Measurements from ENCODE around the gene TCTN1. TPM values are rescaled to one million over a fixed set of nuclear protein-coding genes. Genes with fewer than 3 reads are reported as not detected.
"Not testable (repeated sequence)": the region's sequence is repeated elsewhere in the genome, so short reads cannot be mapped to it uniquely, and the experiment has no call there.

Gene TCTN1
- 14.1 TPM for total RNA-seq

DNA sequence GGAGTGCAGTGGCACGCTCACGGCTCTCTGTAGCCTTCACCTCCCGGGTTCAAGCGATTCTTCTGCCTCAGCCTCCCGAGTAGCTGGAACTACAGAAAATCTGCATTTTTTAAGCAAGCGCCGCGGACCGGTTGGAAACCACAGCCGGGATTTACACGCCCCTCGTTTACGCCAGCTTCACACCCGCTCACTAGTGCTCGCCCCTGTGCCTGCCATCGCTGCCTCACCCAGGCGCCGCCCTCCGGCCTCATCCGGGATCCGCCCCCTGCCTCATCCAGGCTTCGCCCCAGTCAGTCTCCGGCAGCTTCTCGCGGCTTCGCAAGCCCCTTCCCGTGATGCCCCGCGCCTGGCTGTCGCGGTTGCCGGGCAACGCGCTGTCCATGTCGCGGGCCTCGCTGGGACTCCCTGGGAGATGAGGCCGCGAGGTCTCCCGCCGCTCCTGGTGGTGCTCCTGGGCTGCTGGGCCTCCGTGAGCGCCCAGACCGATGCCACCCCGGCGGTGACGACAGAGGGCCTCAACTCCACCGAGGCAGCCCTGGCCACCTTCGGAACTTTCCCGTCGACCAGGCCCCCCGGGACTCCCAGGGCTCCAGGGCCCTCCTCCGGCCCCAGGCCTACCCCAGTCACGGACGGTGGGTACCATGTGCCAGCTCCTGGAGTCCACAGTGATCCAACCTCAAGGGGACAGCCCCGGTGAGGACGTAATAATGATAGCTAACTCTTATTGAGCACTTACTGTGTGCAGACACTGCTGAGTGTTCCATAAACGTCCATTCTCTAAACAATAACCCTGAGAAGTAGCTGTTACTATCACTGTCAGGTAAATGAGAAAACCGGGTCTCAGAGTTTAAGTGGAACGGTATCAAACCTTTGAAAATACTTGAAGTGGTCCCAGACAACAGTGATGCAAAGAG, at the start of gene TCTN1:
Gene TCTN1 (plus strand): TSS at position 359 of the 914 bp plus-strand sequence. CDS start 54 bp downstream, at position 413.
- peak within 1 kb of the TSS; percentile 28 for H3K27ac ChIP-seq (ENCODE audit: low read depth, low read length)
- peak within 1 kb of the TSS; percentile 78 to 85 (median 81) for H3K9ac ChIP-seq (ENCODE audit: low read depth in 1 of 3, low read length in 3 of 3)
- peaks cover 0 to 7% (median 0%) of the 10 kb centered on the region in 3 donors for H3K36me3 ChIP-seq (ENCODE audit: control insufficient read depth in 3 of 3, insufficient read depth in 3 of 3, low read length in 3 of 3)
- H3K9me3 ChIP-seq (ENCODE audit: control insufficient read depth in 3 of 3, low read length in 3 of 3): no peaks in the 10 kb centered on the region
- H3K4me1 ChIP-seq (ENCODE audit: control insufficient read depth in 3 of 3, insufficient read depth in 3 of 3, low read length in 3 of 3): peaks cover 6 to 8% (median 8%) of the 10 kb centered on the region in 3 donors
- no peaks in the 10 kb centered on the region for H3K27me3 ChIP-seq (ENCODE audit: control insufficient read depth in 3 of 3, insufficient read depth in 3 of 3, low read length in 3 of 3)
- H3K4me3 ChIP-seq (ENCODE audit: low read length in 3 of 3): peak within 1 kb of the TSS; percentile 85 to 91 (median 89)

DNA sequence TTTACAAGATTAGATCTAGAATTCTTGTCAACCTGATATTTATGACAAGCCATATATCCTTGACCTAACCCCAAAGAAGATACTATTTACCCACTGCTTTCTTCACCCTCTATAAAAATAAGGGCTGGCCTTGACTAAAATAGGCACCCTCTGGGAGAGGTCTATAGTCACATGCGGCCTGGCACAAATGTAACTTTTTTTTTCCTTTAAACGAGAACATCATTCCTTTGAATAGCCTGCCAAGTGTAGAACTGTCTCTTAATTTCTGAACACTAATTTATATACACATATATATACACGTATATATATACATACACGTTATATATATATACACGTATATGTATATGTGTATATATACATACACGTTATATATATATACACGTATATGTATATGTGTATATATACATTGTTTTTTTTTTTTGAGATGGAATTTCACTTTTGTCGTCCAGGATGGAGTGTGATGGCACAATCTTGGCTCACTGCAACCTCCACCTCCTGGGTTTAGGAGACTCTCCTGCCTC, 49.4 kb upstream of the TCTN1 start:
- H3K4me1 ChIP-seq (ENCODE audit: control insufficient read depth in 3 of 3, insufficient read depth in 3 of 3, low read length in 3 of 3): peaks cover 45 to 53% (median 51%) of the 10 kb centered on the region in 3 donors
- H3K4me3 ChIP-seq (ENCODE audit: low read length in 3 of 3): no peak overlapping the region
- H3K27ac ChIP-seq (ENCODE audit: low read depth, low read length): peak overlapping the region; percentile 70

DNA sequence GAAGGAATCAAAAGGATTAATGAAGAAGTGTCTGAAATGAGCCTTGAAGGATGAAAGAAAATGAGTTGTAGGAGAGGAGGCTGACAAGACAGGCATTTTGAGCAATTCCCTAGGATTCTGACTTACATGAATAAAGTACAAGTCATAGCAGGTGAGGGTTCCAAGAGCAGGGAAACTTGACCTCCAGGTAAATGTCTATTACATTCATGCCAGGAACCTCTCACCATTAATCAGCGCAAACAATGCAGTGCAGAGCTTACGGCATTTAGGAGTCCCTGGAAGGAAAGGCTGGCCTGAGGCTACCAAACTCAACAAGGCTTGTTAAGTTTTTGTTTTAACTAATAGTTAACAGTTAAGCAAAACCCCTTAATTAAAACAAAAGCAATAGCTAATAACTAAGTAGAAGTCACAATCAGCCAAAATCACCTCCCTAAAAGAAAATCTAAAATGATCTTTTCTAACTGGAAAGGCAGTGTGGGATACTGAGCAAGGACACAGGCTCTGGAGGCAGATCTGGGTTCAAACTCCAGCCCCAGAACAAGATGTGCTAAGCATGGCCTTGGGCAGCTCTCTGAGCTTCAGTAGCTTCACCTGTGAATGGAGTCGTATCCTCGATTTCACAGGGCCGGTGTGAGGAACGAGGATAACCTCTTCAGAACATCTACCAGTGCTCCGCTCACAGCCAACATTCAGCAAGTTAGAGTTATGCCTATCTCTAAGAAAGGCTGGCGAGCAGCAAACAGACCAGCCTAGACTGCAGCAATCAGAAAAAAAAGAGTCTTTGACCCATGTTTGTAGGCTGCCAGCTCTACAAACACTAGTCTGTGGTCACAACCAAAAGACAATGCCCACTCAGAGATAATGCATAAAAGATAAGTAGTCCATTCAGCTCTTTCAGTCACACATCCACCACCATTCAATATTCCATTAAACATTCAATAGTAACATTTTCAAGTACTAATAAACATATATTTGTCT, 47.7 kb upstream of the TCTN1 start:
- no peaks in the 10 kb centered on the region for H3K9me3 ChIP-seq (ENCODE audit: control insufficient read depth in 3 of 3, low read length in 3 of 3)
- peak overlapping the region in 1 of 3 donors; percentile 37 for H3K4me3 ChIP-seq (ENCODE audit: low read length in 3 of 3)
- H3K27me3 ChIP-seq (ENCODE audit: control insufficient read depth in 3 of 3, insufficient read depth in 3 of 3, low read length in 3 of 3): no peaks in the 10 kb centered on the region
- H3K4me1 ChIP-seq (ENCODE audit: control insufficient read depth in 3 of 3, insufficient read depth in 3 of 3, low read length in 3 of 3): peaks cover 41 to 46% (median 45%) of the 10 kb centered on the region in 3 donors
- peak overlapping the region; percentile 1 for H3K27ac ChIP-seq (ENCODE audit: low read depth, low read length)
- H3K9ac ChIP-seq (ENCODE audit: low read depth in 1 of 3, low read length in 3 of 3): peak overlapping the region in 1 of 3 donors; percentile 36
- no peaks in the 10 kb centered on the region for H3K36me3 ChIP-seq (ENCODE audit: control insufficient read depth in 3 of 3, insufficient read depth in 3 of 3, low read length in 3 of 3)

More for the DNA sequence above, 49.4 kb upstream of the TCTN1 start:
- H3K27me3 ChIP-seq (ENCODE audit: control insufficient read depth in 3 of 3, insufficient read depth in 3 of 3, low read length in 3 of 3): no peaks in the 10 kb centered on the region
- H3K9ac ChIP-seq (ENCODE audit: low read depth in 1 of 3, low read length in 3 of 3): peak overlapping the region in 2 of 3 donors; percentile 10 to 24
- H3K9me3 ChIP-seq (ENCODE audit: control insufficient read depth in 3 of 3, low read length in 3 of 3): no peaks in the 10 kb centered on the region
- H3K36me3 ChIP-seq (ENCODE audit: control insufficient read depth in 3 of 3, insufficient read depth in 3 of 3, low read length in 3 of 3): no peaks in the 10 kb centered on the region

DNA sequence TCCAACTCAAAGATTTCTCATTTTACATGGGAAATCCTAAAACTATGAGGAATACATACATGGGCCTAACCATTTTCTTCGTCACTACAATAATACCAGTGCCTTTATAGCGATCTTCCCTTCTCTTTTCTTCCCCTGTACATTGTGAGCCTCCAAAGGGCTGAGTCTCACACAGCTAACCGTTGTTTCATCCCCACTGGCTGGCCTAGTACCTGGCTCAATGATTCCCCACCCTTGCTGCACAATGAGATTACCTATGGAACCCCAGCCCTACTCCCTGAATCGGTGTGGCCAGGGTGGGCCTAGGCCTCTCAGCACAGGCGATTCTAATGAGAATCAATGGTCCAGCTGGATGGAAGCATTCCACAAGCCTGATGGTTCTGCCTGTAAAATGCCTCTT, 46.9 kb upstream of the TCTN1 start:
- Histone ChIP-seq H3K27me3 (ENCODE audit: control insufficient read depth in 3 of 3, insufficient read depth in 3 of 3, low read length in 3 of 3) (no peaks in the 10 kb centered on the region), H3K4me1 (ENCODE audit: control insufficient read depth in 3 of 3, insufficient read depth in 3 of 3, low read length in 3 of 3) (peaks cover 34 to 38% (median 38%) of the 10 kb centered on the region in 3 donors), H3K9me3 (ENCODE audit: control insufficient read depth in 3 of 3, low read length in 3 of 3) (peaks cover 0 to 4% (median 0%) of the 10 kb centered on the region in 3 donors), H3K27ac (ENCODE audit: low read depth, low read length) (peak overlapping the region; percentile 6), H3K36me3 (ENCODE audit: control insufficient read depth in 3 of 3, insufficient read depth in 3 of 3, low read length in 3 of 3) (no peaks in the 10 kb centered on the region), H3K4me3 (ENCODE audit: low read length in 3 of 3) (no peak overlapping the region), H3K9ac (ENCODE audit: low read depth in 1 of 3, low read length in 3 of 3) (peak overlapping the region in 1 of 3 donors; percentile 33)

DNA sequence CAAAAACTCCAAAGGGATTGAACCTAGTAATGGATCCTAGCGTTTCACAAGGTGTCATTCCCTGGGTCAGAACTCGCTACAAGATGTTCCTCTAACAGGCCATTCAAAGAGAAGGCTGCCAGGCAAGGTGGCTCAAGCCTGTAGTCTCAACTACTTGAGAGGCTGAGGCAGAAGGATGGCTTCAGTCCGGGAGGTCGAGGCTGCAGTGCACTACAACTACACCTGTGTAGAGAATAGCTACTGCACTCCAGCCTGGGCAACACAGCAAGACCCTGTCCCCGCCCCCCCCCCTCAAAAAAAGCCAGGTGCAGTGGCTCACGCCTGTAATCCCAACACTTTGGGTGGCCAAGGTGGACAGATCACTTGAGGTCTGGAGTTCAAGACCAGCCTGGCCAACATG, 45.2 kb upstream of the TCTN1 start:
- Histone ChIP-seq H3K4me1 (ENCODE audit: control insufficient read depth in 3 of 3, insufficient read depth in 3 of 3, low read length in 3 of 3) (peaks cover 23 to 34% (median 29%) of the 10 kb centered on the region in 3 donors), H3K9me3 (ENCODE audit: control insufficient read depth in 3 of 3, low read length in 3 of 3) (peaks cover 0 to 4% (median 0%) of the 10 kb centered on the region in 3 donors), H3K27ac (ENCODE audit: low read depth, low read length) (no peak overlapping the region), H3K36me3 (ENCODE audit: control insufficient read depth in 3 of 3, insufficient read depth in 3 of 3, low read length in 3 of 3) (no peaks in the 10 kb centered on the region), H3K27me3 (ENCODE audit: control insufficient read depth in 3 of 3, insufficient read depth in 3 of 3, low read length in 3 of 3) (no peaks in the 10 kb centered on the region), H3K4me3 (ENCODE audit: low read length in 3 of 3) (no peak overlapping the region), H3K9ac (ENCODE audit: low read depth in 1 of 3, low read length in 3 of 3) (no peak overlapping the region)

DNA sequence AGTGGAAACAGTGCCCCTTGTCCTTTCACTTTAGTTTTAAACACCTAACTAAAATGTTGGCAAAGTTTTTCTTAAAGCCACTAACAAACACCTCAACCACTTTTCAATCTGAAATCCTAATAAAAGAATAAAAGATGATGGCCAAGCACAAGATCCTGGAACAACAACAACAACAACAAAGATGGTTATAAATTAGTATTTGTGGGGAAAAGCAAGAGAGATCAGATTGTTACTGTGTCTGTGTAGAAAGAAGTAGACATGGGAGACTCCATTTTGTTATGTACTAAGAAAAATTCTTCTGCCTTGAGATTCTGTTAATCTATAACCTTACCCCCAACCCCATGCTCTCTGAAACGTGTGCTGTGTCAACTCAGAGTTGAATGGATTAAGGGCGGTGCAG, 44.1 kb upstream of the TCTN1 start:
- not testable (repeated sequence) for H3K9ac ChIP-seq (ENCODE audit: low read depth in 1 of 3, low read length in 3 of 3); H3K27ac ChIP-seq (ENCODE audit: low read depth, low read length); H3K36me3 ChIP-seq (ENCODE audit: control insufficient read depth in 3 of 3, insufficient read depth in 3 of 3, low read length in 3 of 3); H3K27me3 ChIP-seq (ENCODE audit: control insufficient read depth in 3 of 3, insufficient read depth in 3 of 3, low read length in 3 of 3); H3K4me3 ChIP-seq (ENCODE audit: low read length in 3 of 3); H3K9me3 ChIP-seq (ENCODE audit: control insufficient read depth in 3 of 3, low read length in 3 of 3)
- peaks cover 20 to 26% (median 22%) of the 10 kb centered on the region in 3 donors for H3K4me1 ChIP-seq (ENCODE audit: control insufficient read depth in 3 of 3, insufficient read depth in 3 of 3, low read length in 3 of 3)

DNA sequence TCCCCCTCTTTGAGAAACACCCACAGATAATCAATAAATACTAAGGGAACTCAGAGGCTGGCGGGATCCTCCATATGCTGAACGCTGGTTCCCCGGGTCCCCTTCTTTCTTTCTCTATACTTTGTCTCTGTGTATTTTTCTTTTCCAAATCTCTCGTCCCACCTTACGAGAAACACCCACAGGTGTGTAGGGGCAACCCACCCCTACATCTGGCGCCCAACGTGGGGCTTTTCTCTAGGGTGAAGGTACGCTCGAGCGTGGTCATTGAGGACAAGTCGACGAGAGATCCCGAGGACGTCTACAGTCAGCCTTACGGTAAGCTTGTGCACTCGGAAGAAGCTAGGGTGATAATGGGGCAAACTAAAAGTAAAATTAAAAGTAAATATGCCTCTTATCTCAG, 43.1 kb upstream of the TCTN1 start:
- H3K4me3 ChIP-seq (ENCODE audit: low read length in 3 of 3); H3K27me3 ChIP-seq (ENCODE audit: control insufficient read depth in 3 of 3, insufficient read depth in 3 of 3, low read length in 3 of 3); H3K9ac ChIP-seq (ENCODE audit: low read depth in 1 of 3, low read length in 3 of 3); H3K27ac ChIP-seq (ENCODE audit: low read depth, low read length); H3K9me3 ChIP-seq (ENCODE audit: control insufficient read depth in 3 of 3, low read length in 3 of 3); H3K36me3 ChIP-seq (ENCODE audit: control insufficient read depth in 3 of 3, insufficient read depth in 3 of 3, low read length in 3 of 3): not testable (repeated sequence)
- H3K4me1 ChIP-seq (ENCODE audit: control insufficient read depth in 3 of 3, insufficient read depth in 3 of 3, low read length in 3 of 3): peaks cover 17 to 32% (median 18%) of the 10 kb centered on the region in 3 donors

DNA sequence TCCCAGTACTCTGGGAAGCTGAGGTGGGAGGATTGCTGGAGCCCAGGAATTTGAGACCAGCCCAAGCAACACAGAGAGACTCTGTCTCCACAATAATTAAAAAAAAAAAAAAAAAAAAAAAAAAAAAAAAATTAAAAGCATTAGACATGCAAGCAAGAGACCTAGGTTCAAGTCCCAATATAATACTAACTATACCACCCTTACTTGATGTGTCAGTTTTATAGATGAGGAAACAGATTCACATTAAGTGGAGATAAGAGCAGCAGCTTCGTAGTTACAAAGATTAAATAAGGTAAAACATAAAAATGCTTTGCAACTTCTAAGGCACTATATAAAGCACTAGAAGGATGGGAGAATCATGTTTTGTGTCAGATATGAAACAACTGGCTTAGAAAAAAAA, 39.9 kb upstream of the TCTN1 start:
- H3K9me3 ChIP-seq (ENCODE audit: control insufficient read depth in 3 of 3, low read length in 3 of 3): peaks cover 0 to 4% (median 0%) of the 10 kb centered on the region in 3 donors
- H3K4me3 ChIP-seq (ENCODE audit: low read length in 3 of 3): no peak overlapping the region
- H3K9ac ChIP-seq (ENCODE audit: low read depth in 1 of 3, low read length in 3 of 3): no peak overlapping the region
- H3K36me3 ChIP-seq (ENCODE audit: control insufficient read depth in 3 of 3, insufficient read depth in 3 of 3, low read length in 3 of 3): no peaks in the 10 kb centered on the region
- no peak overlapping the region for H3K27ac ChIP-seq (ENCODE audit: low read depth, low read length)
- H3K4me1 ChIP-seq (ENCODE audit: control insufficient read depth in 3 of 3, insufficient read depth in 3 of 3, low read length in 3 of 3): peaks cover 15 to 33% (median 21%) of the 10 kb centered on the region in 3 donors
- H3K27me3 ChIP-seq (ENCODE audit: control insufficient read depth in 3 of 3, insufficient read depth in 3 of 3, low read length in 3 of 3): no peaks in the 10 kb centered on the region

DNA sequence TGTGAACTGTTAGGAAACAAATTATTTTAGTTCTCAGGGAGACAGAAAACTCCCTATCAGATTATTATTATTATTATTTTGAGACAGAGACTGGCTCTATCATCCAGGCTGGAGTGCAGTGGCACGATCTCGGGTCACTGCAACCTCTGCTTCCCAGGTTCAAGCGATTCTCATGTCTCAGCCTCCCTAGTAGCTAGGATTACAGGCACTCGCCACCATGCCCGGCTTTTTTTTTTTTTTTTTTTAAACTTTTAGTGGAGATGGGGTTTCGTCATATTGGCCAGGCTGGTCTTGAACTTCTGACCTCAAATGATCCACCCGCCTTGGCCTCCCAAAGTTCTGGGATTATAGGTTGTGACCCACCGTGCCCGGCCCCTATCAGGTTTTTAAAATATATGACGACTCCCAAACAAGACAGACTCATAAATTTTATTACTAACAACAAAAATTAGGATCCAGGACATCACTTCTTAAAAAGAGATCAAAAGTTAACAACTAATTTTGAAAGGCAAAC, 39.2 kb upstream of the TCTN1 start:
- Histone ChIP-seq H3K27ac (ENCODE audit: low read depth, low read length) (peak overlapping the region; percentile 22), H3K9ac (ENCODE audit: low read depth in 1 of 3, low read length in 3 of 3) (peak overlapping the region in 1 of 3 donors; percentile 22), H3K4me1 (ENCODE audit: control insufficient read depth in 3 of 3, insufficient read depth in 3 of 3, low read length in 3 of 3) (peaks cover 20 to 38% (median 29%) of the 10 kb centered on the region in 3 donors)
- not testable (repeated sequence) for H3K27me3 ChIP-seq (ENCODE audit: control insufficient read depth in 3 of 3, insufficient read depth in 3 of 3, low read length in 3 of 3); H3K9me3 ChIP-seq (ENCODE audit: control insufficient read depth in 3 of 3, low read length in 3 of 3); H3K4me3 ChIP-seq (ENCODE audit: low read length in 3 of 3); H3K36me3 ChIP-seq (ENCODE audit: control insufficient read depth in 3 of 3, insufficient read depth in 3 of 3, low read length in 3 of 3)
